ENCODE measurements around the gene PRICKLE4. TPM values are rescaled to one million over a fixed set of nuclear protein-coding genes. Genes with fewer than 3 reads are reported as not detected.

The PRICKLE4 gene
- total and polyA plus RNA-seq, 2 of the 13 experiments (the other 11 are each of a cell fraction or from before 2014, with no cell fraction given) = 0.92 to 1.2 TPM

DNA sequence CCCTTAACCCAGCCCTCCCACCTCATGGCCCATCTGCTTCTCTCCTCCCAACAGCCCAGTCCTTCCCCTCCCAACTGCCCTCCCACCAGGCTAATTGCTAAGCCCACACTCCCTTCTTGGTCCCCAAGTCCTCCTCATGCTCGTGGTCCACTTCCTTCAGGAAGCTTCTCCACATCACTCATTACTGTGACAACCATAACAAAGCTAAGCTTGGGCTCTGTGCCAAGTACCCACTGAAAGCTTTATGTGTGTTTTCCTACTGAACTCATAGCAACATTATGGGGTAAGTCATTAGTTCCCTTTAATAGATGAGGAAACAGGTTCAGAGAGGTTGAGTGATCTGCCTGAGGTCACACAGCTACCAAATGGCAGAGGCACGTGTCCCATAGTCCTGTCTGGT, 17.1 kb upstream of the PRICKLE4 start:
- Histone ChIP-seq H3K4me2 (ENCODE audit: low read depth, low read length) (no peak overlapping the region), H3K9me3 (ENCODE audit: low read length) (no peaks in the 10 kb centered on the region), H4K20me1 (ENCODE audit: insufficient read depth, low read length) (no peaks in the 10 kb centered on the region), H3K9ac (ENCODE audit: insufficient read depth, low read depth, low read length) (no peak overlapping the region), H3K36me3 (replicated peaks in 1 of 2; ENCODE audit: control insufficient read depth in 1 of 2, insufficient read depth in 2 of 2, low read length in 2 of 2) (no peaks in the 10 kb centered on the region), H3K4me1 (ENCODE audit: insufficient read depth, low read length) (peaks cover 55% of the 10 kb centered on the region), H3K4me3 (replicated peaks in 1 of 3; ENCODE audit: insufficient read depth in 1 of 3, low read depth in 2 of 3, low read length in 3 of 3) (no peak overlapping the region), H3K79me2 (ENCODE audit: insufficient read depth, low read length) (no peaks in the 10 kb centered on the region), H3K27me3 (ENCODE audit: control insufficient read depth in 1 of 2, insufficient read depth in 2 of 2, low read length in 2 of 2) (no peaks in the 10 kb centered on the region), H2AFZ (ENCODE audit: low read length) (no peak overlapping the region), H3K27ac (ENCODE audit: extremely low read length, insufficient read depth, low read length) (no peak overlapping the region)
- DNase-seq (ENCODE audit: low spot score) (no peak), FAIRE-seq (no peak), ATAC-seq (no peak)
- CTCF ChIA-PET (ENCODE audit: low intra/inter-chr PET ratio, low total read pairs) = no interaction called here
- WGBS (ENCODE audit: low lambda C conversion rate) = 65% methylated on average over 2 of the region's 2 CpGs
- TF ChIP-seq ZMYM3 (CRISPR knock-in tag; IDR thresholded peaks at IDR 0.05) (peak; percentile 48; the same call in 1 of the 2 replicates), JUN (CRISPR knock-in tag; IDR thresholded peaks at IDR 0.05) (no peak), ZNF75D (CRISPR knock-in tag; IDR thresholded peaks at IDR 0.05; ENCODE audit: borderline replicate concordance) (no peak), SMYD3 (CRISPR knock-in tag; IDR thresholded peaks at IDR 0.05) (no peak), ZFY (CRISPR knock-in tag; IDR thresholded peaks at IDR 0.05) (no peak), SRY (CRISPR knock-in tag; IDR thresholded peaks at IDR 0.05) (no peak), TCF7L2 (IDR thresholded peaks at IDR 0.05; ENCODE audit: low read depth, low read length) (no peak), HES4 (CRISPR knock-in tag; IDR thresholded peaks at IDR 0.05; ENCODE audit: borderline replicate concordance) (no peak), ZNF263 (CRISPR knock-in tag; IDR thresholded peaks at IDR 0.05) (no peak), ZNF225 (CRISPR knock-in tag; IDR thresholded peaks at IDR 0.05) (no peak), ZNF768 (CRISPR knock-in tag; IDR thresholded peaks at IDR 0.05) (peak; percentile 95; the same call in 1 of the 2 replicates), PHF5A (CRISPR knock-in tag; IDR thresholded peaks at IDR 0.05; ENCODE audit: low read depth, unreplicated experiment) (no peak), ZNF777 (CRISPR knock-in tag; IDR thresholded peaks at IDR 0.05) (no peak)
- no TSS peak for BruUV-seq (replicated peaks)
- in situ Hi-C loops (cut with HindIII; ENCODE audit: extremely low pct_ligation_motif_present, low pct_unique_long_range_greater_than_20kb) (no loop called here), intact Hi-C loops (cut with micrococcal nuclease; ENCODE audit: unreplicated experiment) (no loop called here)
- POLR2A ChIA-PET = interaction anchor here (1.1 to 2.8 kb wide), 2 partner anchors 15 to 29 kb away, joined by 5 to 11 read pairs; no protein-coding TSS in a partner anchor

All from HepG2 (cell line).